Thoracic aorta (tissue), 2 donors: ENCODE measurements around the gene ZNF746. TPM values are rescaled to one million over a fixed set of nuclear protein-coding genes. Genes with fewer than 3 reads are reported as not detected.

ENCODE experiments used
- ATAC-seq: fragments of 150-250 bp; one replicate; pipeline ENCODE4 v1.8.0; 2017; ENCODE audit warnings: low read depth; ENCODE audit not compliant: insufficient number of reproducible peaks, low FRiP score
- DNase-seq: peaks from one replicate; pipeline ENCODE4 v3.0.0-alpha.2; 2020; ENCODE audit warnings: low spot score
- H3K27ac ChIP-seq, 2 donors: fragments of 200-600 bp; sonication (generic); 1 replicate in 1 of 2; 2 replicates in 1 of 2; pipeline ENCODE4 v1.5.1; 2016; ENCODE audit warnings: mild to moderate bottlenecking in 2 of 2, moderate library complexity in 2 of 2
- H3K27me3 ChIP-seq: fragments of 200-600 bp; sonication (generic); replicated peaks from 2 replicates; pipeline ENCODE4 v1.6.0; 2016; ENCODE audit warnings: mild to moderate bottlenecking; ENCODE audit not compliant: insufficient read depth
- H3K36me3 ChIP-seq: fragments of 200-600 bp; sonication (generic); one replicate; pipeline ENCODE4 v1.5.1; 2016
- H3K4me1 ChIP-seq, 2 donors: fragments of 200-600 bp; sonication (generic); 1 replicate in 1 of 2; 2 replicates in 1 of 2; pipeline versions ENCODE4 v1.5.1 to v1.6.0; 2016; ENCODE audit warnings: low read depth in 2 of 2, mild to moderate bottlenecking in 1 of 2; ENCODE audit not compliant: control insufficient read depth in 1 of 2
- H3K4me3 ChIP-seq: fragments of 200-600 bp; sonication (generic); 2 replicates; pipeline ENCODE4 v1.5.1; 2016; ENCODE audit warnings: mild to moderate bottlenecking
- H3K9me3 ChIP-seq: fragments of 200-600 bp; sonication (generic); 2 replicates; pipeline ENCODE4 v1.5.1; 2016
- CTCF ChIP-seq: fragments of 200-600 bp; sonication (generic); IDR thresholded peaks from one replicate; pipeline ENCODE4 v1.5.1; 2019; ENCODE audit warnings: antibody characterized with exemption
- total RNA-seq, 2 donors: library from RNA; depleted of rRNA; stranded (reverse); fragments of >200 nt; gene quantifications; one replicate each; pipeline versions ENCODE4 v1.1.0 to v1.2.3, GENCODE V29; 2016

Gene ZNF746
- total RNA-seq, 2 donors from 2014 or later: 26.0 to 39.0 TPM

- H3K27ac ChIP-seq: no peak overlapping the region
- peaks cover 32% of the 10 kb centered on the region for H3K36me3 ChIP-seq
- H3K4me1 ChIP-seq: peaks cover 10 to 18% of the 10 kb centered on the region in 2 donors
- H3K4me3 ChIP-seq: no peak overlapping the region
- DNase-seq (no peak), ATAC-seq (no peak)
- TF ChIP-seq CTCF: no peak
- no peaks in the 10 kb centered on the region for H3K9me3 ChIP-seq
- H3K27me3 ChIP-seq: no peaks in the 10 kb centered on the region
These were observed 42.2 kb downstream of the ZNF746 start for GRCh38 chr7:149455175-149455950.

- Histone ChIP-seq H3K4me1 (peaks cover 10 to 17% of the 10 kb centered on the region in 2 donors), H3K9me3 (no peaks in the 10 kb centered on the region), H3K36me3 (peaks cover 38% of the 10 kb centered on the region), H3K27me3 (no peaks in the 10 kb centered on the region), H3K27ac (no peak overlapping the region), H3K4me3 (no peak overlapping the region)
- no peak for ATAC-seq
- no peak for DNase-seq
- TF ChIP-seq CTCF: no peak
These were observed 42.9 kb downstream of the ZNF746 start for GRCh38 chr7:149454750-149455149.

- H3K27ac ChIP-seq: no peak overlapping the region
- no peak overlapping the region for H3K4me3 ChIP-seq
- peaks cover 4 to 10% of the 10 kb centered on the region in 2 donors for H3K4me1 ChIP-seq
- no peaks in the 10 kb centered on the region for H3K9me3 ChIP-seq
- no peak for TF ChIP-seq CTCF
- DNase-seq (no peak), ATAC-seq (no peak)
- peaks cover 46% of the 10 kb centered on the region for H3K36me3 ChIP-seq
- H3K27me3 ChIP-seq: no peaks in the 10 kb centered on the region
These were observed 43.6 kb downstream of the ZNF746 start for GRCh38 chr7:149454006-149454405.

- Histone ChIP-seq H3K9me3 (no peaks in the 10 kb centered on the region), H3K4me1 (no peaks in the 10 kb centered on the region), H3K27me3 (no peaks in the 10 kb centered on the region), H3K4me3 (no peak overlapping the region), H3K27ac (no peak overlapping the region), H3K36me3 (peaks cover 63% of the 10 kb centered on the region)
- DNase-seq: no peak
- no peak for ATAC-seq
- TF ChIP-seq CTCF: no peak
These were observed 46.8 kb downstream of the ZNF746 start for GRCh38 chr7:149450821-149451220.

GRCh38 chr7:149449897-149450296 lies 47.7 kb downstream of the ZNF746 start:
- TF ChIP-seq CTCF: no peak
- no peaks in the 10 kb centered on the region for H3K9me3 ChIP-seq
- H3K36me3 ChIP-seq: peaks cover 65% of the 10 kb centered on the region
- H3K4me3 ChIP-seq: no peak overlapping the region
- no peaks in the 10 kb centered on the region for H3K4me1 ChIP-seq
- H3K27me3 ChIP-seq: no peaks in the 10 kb centered on the region
- ATAC-seq: no peak
- H3K27ac ChIP-seq: no peak overlapping the region
- no peak for DNase-seq
